Nephron (organoid): ENCODE measurements around the gene YY1.

Experiments used
- H3K27ac Mint-ChIP-seq, 3 experiments: 2 replicates each; pipeline ENCODE4 v1.8.0; 2020; ENCODE audit warnings: mixed read lengths in 3 of 3, mild to moderate bottlenecking in 2 of 3, moderate library complexity in 1 of 3
- H3K27me3 Mint-ChIP-seq: 2 replicates; pipeline ENCODE4 v1.8.0; 2021; ENCODE audit warnings: low read depth, mild to moderate bottlenecking, moderate library complexity, mixed read lengths
- H3K36me3 Mint-ChIP-seq: 2 replicates; pipeline ENCODE4 v1.8.0; 2020; ENCODE audit warnings: low read depth, mixed read lengths
- H3K4me1 Mint-ChIP-seq: 2 replicates; pipeline ENCODE4 v1.8.0; 2020; ENCODE audit warnings: mixed read lengths
- H3K4me3 Mint-ChIP-seq, 3 experiments: 2 replicates each; pipeline ENCODE4 v1.8.0; 2020; ENCODE audit warnings: mild to moderate bottlenecking in 3 of 3, mixed read lengths in 3 of 3, moderate library complexity in 2 of 3
- H3K9me3 Mint-ChIP-seq: 2 replicates; pipeline ENCODE4 v1.8.0; 2020; ENCODE audit warnings: mixed read lengths
- CTCF ChIP-seq, 3 experiments: fragments of 200-600 bp; sonication (generic); IDR thresholded peaks; one replicate each; pipeline ENCODE4 v1.5.0; 2021; ENCODE audit warnings: antibody characterized with exemption in 3 of 3; ENCODE audit not compliant: unreplicated experiment in 3 of 3

YY1 gene

GRCh38 chr14:100327128-100327527, 88.2 kb downstream of the YY1 start:
- Mint-ChIP-seq H3K9me3 (no peaks in the 10 kb centered on the region), H3K27me3 (no peaks in the 10 kb centered on the region), H3K4me3 (no peak overlapping the region), H3K27ac (no peak overlapping the region), H3K4me1 (peaks cover 5% of the 10 kb centered on the region), H3K36me3 (no peaks in the 10 kb centered on the region)
- TF ChIP-seq CTCF (IDR thresholded peaks at IDR 0.05; ENCODE audit: unreplicated experiment in 3 of 3), result no peak

- no peaks in the 10 kb centered on the region for H3K9me3 Mint-ChIP-seq
- no peak overlapping the region for H3K4me3 Mint-ChIP-seq
- H3K4me1 Mint-ChIP-seq, result peaks cover 5% of the 10 kb centered on the region
- H3K27ac Mint-ChIP-seq, result no peak overlapping the region
- no peak for TF ChIP-seq CTCF (IDR thresholded peaks at IDR 0.05; ENCODE audit: unreplicated experiment in 3 of 3)
- no peaks in the 10 kb centered on the region for H3K36me3 Mint-ChIP-seq
- no peaks in the 10 kb centered on the region for H3K27me3 Mint-ChIP-seq
Observed at GRCh38 chr14:100328495-100329163, 89.7 kb downstream of the YY1 start.

- Mint-ChIP-seq H3K4me1 (peaks cover 5% of the 10 kb centered on the region), H3K27me3 (no peaks in the 10 kb centered on the region), H3K27ac (no peak overlapping the region), H3K4me3 (no peak overlapping the region), H3K9me3 (no peaks in the 10 kb centered on the region), H3K36me3 (peaks cover 2% of the 10 kb centered on the region)
- TF ChIP-seq CTCF (IDR thresholded peaks at IDR 0.05; ENCODE audit: unreplicated experiment in 3 of 3), result no peak
Observed at GRCh38 chr14:100329233-100330006, 90.5 kb downstream of the YY1 start.

- Mint-ChIP-seq H3K27ac (no peak overlapping the region), H3K4me1 (peaks cover 5% of the 10 kb centered on the region), H3K27me3 (no peaks in the 10 kb centered on the region), H3K4me3 (no peak overlapping the region), H3K9me3 (no peaks in the 10 kb centered on the region), H3K36me3 (peaks cover 7% of the 10 kb centered on the region)
- TF ChIP-seq CTCF (IDR thresholded peaks at IDR 0.05; ENCODE audit: unreplicated experiment in 3 of 3), result no peak
Observed at GRCh38 chr14:100330007-100330344, 91.0 kb downstream of the YY1 start.

GRCh38 chr14:100330388-100330931, 91.5 kb downstream of the YY1 start:
- no peak for TF ChIP-seq CTCF (IDR thresholded peaks at IDR 0.05; ENCODE audit: unreplicated experiment in 3 of 3)
- Mint-ChIP-seq H3K9me3 (no peaks in the 10 kb centered on the region), H3K27me3 (no peaks in the 10 kb centered on the region), H3K4me1 (peaks cover 5% of the 10 kb centered on the region), H3K27ac (no peak overlapping the region), H3K36me3 (peaks cover 7% of the 10 kb centered on the region), H3K4me3 (no peak overlapping the region)
